ENCODE results near the gene TBKBP1.

DNA sequence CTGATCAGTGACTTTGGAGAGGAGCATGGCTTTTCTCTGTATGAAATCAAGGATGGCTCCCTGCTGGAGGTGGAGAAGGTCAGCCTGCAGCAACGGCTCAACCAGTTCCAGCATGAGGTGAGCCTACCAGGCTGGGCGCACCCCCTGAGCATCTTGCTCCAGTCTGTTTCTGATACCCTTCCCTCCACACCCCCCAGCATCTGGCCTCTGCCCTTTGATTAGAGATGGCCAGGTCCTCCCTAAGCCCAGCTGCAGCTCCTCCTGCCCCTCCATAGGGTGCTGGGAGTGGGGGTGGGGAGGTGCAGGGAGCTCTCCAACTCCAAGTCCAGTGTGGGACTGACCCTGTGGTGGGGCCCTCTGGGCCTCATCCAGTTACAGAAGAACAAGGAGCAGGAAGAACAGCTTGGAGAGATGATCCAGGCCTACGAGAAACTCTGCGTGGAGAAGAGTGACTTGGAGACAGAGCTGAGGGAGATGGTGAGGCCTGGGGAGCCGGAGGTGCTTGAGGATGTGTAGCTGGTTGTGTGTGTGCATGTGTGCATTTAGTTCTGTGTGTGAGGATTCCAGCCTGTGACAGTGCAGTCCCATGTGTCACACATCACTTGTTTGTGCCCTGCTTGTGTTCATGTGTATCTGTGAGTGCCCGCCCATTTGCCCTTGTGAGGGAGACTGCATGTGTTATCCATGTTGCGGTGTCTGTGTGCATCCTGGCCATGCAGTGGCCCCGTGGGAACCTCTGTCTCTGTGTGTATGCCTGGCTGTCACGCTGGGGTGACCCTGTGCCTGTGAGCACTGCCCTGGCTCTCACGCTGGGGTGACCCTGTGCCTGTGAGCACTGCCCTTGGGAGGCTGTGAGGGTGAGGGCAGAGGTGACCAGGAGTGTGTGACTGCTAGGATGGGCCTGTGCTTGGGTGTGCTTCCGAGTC, 3.0 kb downstream of the TBKBP1 start:
- TF ChIP-seq, protein P1, sequence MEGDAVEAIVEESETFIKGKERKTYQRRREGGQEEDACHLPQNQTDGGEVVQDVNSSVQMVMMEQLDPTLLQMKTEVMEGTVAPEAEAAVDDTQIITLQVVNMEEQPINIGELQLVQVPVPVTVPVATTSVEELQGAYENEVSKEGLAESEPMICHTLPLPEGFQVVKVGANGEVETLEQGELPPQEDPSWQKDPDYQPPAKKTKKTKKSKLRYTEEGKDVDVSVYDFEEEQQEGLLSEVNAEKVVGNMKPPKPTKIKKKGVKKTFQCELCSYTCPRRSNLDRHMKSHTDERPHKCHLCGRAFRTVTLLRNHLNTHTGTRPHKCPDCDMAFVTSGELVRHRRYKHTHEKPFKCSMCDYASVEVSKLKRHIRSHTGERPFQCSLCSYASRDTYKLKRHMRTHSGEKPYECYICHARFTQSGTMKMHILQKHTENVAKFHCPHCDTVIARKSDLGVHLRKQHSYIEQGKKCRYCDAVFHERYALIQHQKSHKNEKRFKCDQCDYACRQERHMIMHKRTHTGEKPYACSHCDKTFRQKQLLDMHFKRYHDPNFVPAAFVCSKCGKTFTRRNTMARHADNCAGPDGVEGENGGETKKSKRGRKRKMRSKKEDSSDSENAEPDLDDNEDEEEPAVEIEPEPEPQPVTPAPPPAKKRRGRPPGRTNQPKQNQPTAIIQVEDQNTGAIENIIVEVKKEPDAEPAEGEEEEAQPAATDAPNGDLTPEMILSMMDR (conservative IDR thresholded peaks at IDR 0.05 in 1 of 2, IDR thresholded peaks at IDR 0.05 in 1 of 2; ENCODE audit: low read depth in 1 of 2, low read length in 2 of 2), result no peak
- no peak for TF ChIP-seq EZH2 (IDR thresholded peaks at IDR 0.05; ENCODE audit: low read length, missing control alignments)

All from fibroblast of lung (primary cell).